AG10803 (cell line): ENCODE data around the gene FNIP2.

Experiments used
- DNase-seq: peaks from one replicate; pipeline ENCODE4 v3.0.0; 2010; ENCODE audit warnings: low read depth
- H3K4me3 ChIP-seq: 2 replicates; pipeline ENCODE4 v1.5.1; 2011; ENCODE audit warnings: mild to moderate bottlenecking, low read length, control low read depth
- TF ChIP-seq, protein P1 (sequence below): conservative IDR thresholded peaks from 2 replicates; pipeline ENCODE4 v1.5.1; 2011; ENCODE audit warnings: mild to moderate bottlenecking, low read length, control low read depth, inconsistent platforms

FNIP2 gene

DNA sequence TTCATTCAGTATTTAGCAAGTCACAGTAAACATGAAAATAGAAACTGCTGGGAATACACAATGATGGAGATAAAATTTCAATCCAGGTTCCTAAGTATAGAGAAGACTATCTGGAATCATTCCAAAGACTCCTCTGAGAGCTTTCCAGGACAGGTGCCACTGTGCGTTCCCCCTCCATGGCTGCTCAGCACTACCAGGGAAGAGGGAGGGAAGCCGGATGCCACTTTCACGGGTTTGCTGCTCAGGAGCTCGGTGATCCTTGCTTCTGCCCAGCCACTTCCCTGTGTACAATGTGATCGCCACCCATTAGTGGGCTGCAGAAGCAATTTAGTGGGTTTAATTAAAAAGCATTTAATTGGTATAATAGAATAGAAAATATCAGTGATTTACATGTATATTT, 94.5 kb downstream of the FNIP2 start:
- no peak overlapping the region for H3K4me3 ChIP-seq
- no peak for DNase-seq
- TF ChIP-seq, protein P1, sequence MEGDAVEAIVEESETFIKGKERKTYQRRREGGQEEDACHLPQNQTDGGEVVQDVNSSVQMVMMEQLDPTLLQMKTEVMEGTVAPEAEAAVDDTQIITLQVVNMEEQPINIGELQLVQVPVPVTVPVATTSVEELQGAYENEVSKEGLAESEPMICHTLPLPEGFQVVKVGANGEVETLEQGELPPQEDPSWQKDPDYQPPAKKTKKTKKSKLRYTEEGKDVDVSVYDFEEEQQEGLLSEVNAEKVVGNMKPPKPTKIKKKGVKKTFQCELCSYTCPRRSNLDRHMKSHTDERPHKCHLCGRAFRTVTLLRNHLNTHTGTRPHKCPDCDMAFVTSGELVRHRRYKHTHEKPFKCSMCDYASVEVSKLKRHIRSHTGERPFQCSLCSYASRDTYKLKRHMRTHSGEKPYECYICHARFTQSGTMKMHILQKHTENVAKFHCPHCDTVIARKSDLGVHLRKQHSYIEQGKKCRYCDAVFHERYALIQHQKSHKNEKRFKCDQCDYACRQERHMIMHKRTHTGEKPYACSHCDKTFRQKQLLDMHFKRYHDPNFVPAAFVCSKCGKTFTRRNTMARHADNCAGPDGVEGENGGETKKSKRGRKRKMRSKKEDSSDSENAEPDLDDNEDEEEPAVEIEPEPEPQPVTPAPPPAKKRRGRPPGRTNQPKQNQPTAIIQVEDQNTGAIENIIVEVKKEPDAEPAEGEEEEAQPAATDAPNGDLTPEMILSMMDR: no peak

DNA sequence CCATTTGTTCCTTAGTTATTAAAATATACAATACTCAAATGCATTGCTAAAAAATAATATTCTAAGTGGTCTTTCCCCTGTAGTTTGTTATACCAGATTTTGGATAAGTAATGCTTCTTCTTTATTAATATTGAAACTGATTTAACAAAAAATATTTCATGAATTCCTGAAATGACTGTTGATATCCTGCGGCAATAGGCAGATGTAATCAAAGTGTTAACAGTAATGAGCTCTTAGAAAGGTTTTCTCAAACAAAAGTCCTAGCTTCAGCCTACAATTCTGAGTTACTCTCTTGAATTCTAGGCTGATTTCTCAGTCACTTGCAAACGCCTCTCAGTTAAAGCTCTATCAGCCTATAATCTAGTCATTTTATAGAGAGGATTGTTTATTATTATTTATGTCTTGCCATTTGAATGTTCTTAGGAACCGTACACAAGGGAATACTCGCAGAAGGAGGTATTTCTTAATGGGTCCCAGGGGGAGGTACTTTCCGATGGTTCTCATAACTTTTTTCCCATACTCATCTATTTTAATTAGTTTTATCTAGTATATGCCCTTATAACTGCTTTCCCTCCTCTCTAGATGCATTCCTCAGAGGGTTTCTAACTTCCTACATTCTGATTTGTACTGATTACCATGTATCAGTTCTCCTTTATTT, 96.8 kb downstream of the FNIP2 start:
- TF ChIP-seq, protein P1: no peak
- no peak for DNase-seq

GRCh38 chr4:158869001-158869400, 100.2 kb downstream of the FNIP2 start:
- TF ChIP-seq, protein P1: no peak
- H3K4me3 ChIP-seq: no peak overlapping the region
- no peak for DNase-seq

More for the DNA sequence above, 96.8 kb downstream of the FNIP2 start:
- H3K4me3 ChIP-seq: no peak overlapping the region

DNA sequence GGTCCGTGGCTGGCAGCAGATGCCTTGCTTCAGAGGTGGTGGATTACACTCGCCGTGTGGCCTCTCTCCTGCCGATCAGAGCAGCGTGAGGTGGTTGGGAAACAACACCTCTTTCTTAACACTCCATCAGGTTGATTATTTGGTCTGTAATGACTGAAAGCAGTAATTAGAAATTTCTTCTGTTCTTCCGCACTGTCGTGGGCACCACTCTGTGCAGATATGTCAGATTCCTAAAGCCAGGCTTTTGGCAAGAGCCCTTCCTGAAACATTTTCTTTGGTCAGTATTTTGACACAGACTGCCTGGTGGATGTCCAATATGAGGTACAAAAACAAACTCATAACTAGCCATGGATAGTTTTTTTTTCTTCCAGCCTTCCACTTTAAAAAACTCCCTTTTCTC, 100.9 kb downstream of the FNIP2 start:
- no peak overlapping the region for H3K4me3 ChIP-seq
- no peak for DNase-seq
- TF ChIP-seq, protein P1: no peak

GRCh38 chr4:158870282-158870625, 101.4 kb downstream of the FNIP2 start:
- no peak overlapping the region for H3K4me3 ChIP-seq
- DNase-seq: no peak
- TF ChIP-seq, protein P1: no peak

GRCh38 chr4:158870626-158871334, 102.0 kb downstream of the FNIP2 start:
- DNase-seq: no peak
- TF ChIP-seq, protein P1: no peak
- H3K4me3 ChIP-seq: no peak overlapping the region

GRCh38 chr4:158871335-158871724, 102.5 kb downstream of the FNIP2 start:
- TF ChIP-seq, protein P1: no peak
- no peak for DNase-seq
- no peak overlapping the region for H3K4me3 ChIP-seq
